Calu3 (cell line): Measurements from ENCODE around the gene IGFBP4. TPM values are rescaled to one million over a fixed set of nuclear protein-coding genes. Genes with fewer than 3 reads are reported as not detected.

ENCODE experiments used
- BruUV-seq: library from RNA; stranded (reverse); fragments of 400-500 nt; replicated peaks from 2 replicates; lab custom pipeline; 2021; lab: Mats Ljungman, UMichigan
- CTCF ChIA-PET: fragments of 300-600 bp; sonication (Branson Sonifier 250); formaldehyde crosslinking; loops from one replicate; lab custom pipeline; 2022; ENCODE audit warnings: antibody characterized with exemption; lab: Charles Lee
- DNase-seq: peaks from one replicate; pipeline ENCODE4 v3.0.0; 2022
- H3K27ac Mint-ChIP-seq: one replicate; pipeline ENCODE4 v1.8.0; 2022; ENCODE audit warnings: mixed read lengths; ENCODE audit not compliant: unreplicated experiment
- H3K27me3 Mint-ChIP-seq: one replicate; pipeline ENCODE4 v1.8.0; 2022; ENCODE audit warnings: mixed read lengths; ENCODE audit not compliant: unreplicated experiment
- H3K36me3 Mint-ChIP-seq: one replicate; pipeline ENCODE4 v1.8.0; 2022; ENCODE audit warnings: mild to moderate bottlenecking, moderate library complexity, mixed read lengths; ENCODE audit not compliant: insufficient read depth, unreplicated experiment
- H3K4me1 Mint-ChIP-seq: one replicate; pipeline ENCODE4 v1.8.0; 2022; ENCODE audit warnings: mild to moderate bottlenecking, low read depth, mixed read lengths; ENCODE audit not compliant: unreplicated experiment
- H3K4me3 Mint-ChIP-seq: one replicate; pipeline ENCODE4 v1.8.0; 2022; ENCODE audit warnings: mild to moderate bottlenecking, low read depth, moderate library complexity, mixed read lengths; ENCODE audit not compliant: unreplicated experiment
- H3K9me3 Mint-ChIP-seq: one replicate; pipeline ENCODE4 v1.8.0; 2022; ENCODE audit warnings: low read depth, mixed read lengths; ENCODE audit not compliant: unreplicated experiment
- CTCF ChIP-seq: fragments of 200-600 bp; IDR thresholded peaks from one replicate; pipeline ENCODE4 v1.8.0; 2022; ENCODE audit warnings: antibody characterized with exemption; ENCODE audit not compliant: unreplicated experiment
- intact Hi-C: fragments of 100-400 bp; cut with micrococcal nuclease; formaldehyde crosslinking; loops from one replicate; pipeline ENCODE4 v1.10.0; 2022; ENCODE audit not compliant: unreplicated experiment
- total RNA-seq: library from RNA; stranded (reverse); gene quantifications from 2 replicates; pipeline ENCODE4 v1.2.3, GENCODE V29; 2022

The IGFBP4 gene
- total RNA-seq, 1 experiment from 2014 or later: 33.9 TPM

- intact Hi-C loops: loop anchor here (2.0 kb wide), 3 partner anchors 29 to 85 kb away; no protein-coding TSS in a partner anchor
- no peaks in the 10 kb centered on the region for H3K9me3 Mint-ChIP-seq
- CTCF ChIA-PET: interaction anchor here (0.5 to 53.1 kb wide), 56 partner anchors 4 to 1278 kb away, joined by 3 to 4142 read pairs (median 4); partner anchors contain the start of genes CCR7, IGFBP4, MED24 and NR1D1
- no peak for TF ChIP-seq CTCF
- peak; percentile 75 for DNase-seq
- peak overlapping the region; percentile 11 for H3K4me3 Mint-ChIP-seq
- no TSS peak for BruUV-seq
- peaks cover 20% of the 10 kb centered on the region for H3K36me3 Mint-ChIP-seq
- H3K4me1 Mint-ChIP-seq: peaks cover 53% of the 10 kb centered on the region
- peaks cover 31% of the 10 kb centered on the region for H3K27me3 Mint-ChIP-seq
- peak overlapping the region; percentile 1 for H3K27ac Mint-ChIP-seq
These were observed 5.0 kb downstream of the IGFBP4 start for GRCh38 chr17:40448213-40448638.

DNA sequence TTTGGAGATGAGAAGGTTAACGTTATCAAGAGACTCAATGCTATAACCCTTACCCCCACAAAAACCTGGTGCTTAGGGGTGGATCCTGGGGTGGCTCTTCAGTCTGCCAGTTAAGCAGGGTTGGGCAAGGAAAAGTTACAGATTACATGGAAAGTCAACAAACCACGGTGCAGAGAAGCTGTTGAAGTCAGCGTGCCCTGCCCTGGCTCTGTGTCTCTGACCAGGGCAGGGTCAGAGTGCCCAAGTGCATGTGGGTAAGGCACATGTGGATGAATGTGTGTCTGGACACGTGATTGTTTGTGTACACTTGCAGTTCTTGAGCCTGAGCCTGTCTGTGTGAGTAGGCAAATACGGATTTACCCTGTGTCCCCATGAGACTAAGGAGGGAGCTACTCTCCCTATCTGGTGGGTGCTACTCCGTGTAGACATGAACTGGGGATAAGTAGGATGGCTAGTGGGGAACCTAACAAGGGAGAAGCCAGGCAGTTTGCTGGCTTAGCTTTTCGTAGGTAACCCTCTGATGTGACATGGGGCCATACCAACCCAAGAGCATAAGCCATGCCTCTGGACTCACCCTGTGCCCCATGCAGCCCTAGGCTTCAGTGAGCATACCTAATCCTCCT lies 5.5 kb downstream of the IGFBP4 start:
- H3K27me3 Mint-ChIP-seq: peaks cover 31% of the 10 kb centered on the region
- no peak for TF ChIP-seq CTCF
- H3K36me3 Mint-ChIP-seq: peaks cover 17% of the 10 kb centered on the region
- H3K9me3 Mint-ChIP-seq: no peaks in the 10 kb centered on the region
- DNase-seq: peak; percentile 94
- CTCF ChIA-PET: interaction anchor here (0.5 to 53.1 kb wide), 63 partner anchors 4 to 1279 kb away, joined by 3 to 4142 read pairs (median 4); partner anchors contain the start of genes CCR7, IGFBP4, MED24 and NR1D1
- peaks cover 58% of the 10 kb centered on the region for H3K4me1 Mint-ChIP-seq
- intact Hi-C loops: loop anchor here (2.0 kb wide), 3 partner anchors 28 to 84 kb away; no protein-coding TSS in a partner anchor
- no TSS peak for BruUV-seq
- peak overlapping the region; percentile 11 for H3K4me3 Mint-ChIP-seq
- H3K27ac Mint-ChIP-seq: peak overlapping the region; percentile 1

DNA sequence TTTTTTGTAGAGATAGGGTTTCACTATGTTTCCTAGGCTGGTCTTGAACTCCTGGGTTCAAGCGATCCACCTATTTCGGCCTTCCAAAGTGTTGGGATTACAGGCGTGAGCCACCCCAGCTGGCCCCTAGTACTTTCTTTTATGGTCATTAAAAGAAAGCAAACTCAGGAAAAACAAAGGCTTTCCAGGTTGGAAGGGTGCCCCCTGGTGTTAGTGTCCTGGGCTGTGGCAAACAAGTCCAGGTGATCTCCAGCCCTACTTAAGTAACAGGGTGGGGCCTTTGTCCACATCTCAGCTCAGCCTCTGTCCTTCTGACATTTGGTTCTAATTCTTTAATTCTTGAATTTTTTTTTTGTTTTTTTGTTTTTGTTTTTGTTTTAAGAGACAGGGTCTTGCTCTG lies 6.9 kb downstream of the IGFBP4 start:
- intact Hi-C loops: loop anchor here (2.0 kb wide), 1 partner anchor 243 kb away; no protein-coding TSS in a partner anchor
- Mint-ChIP-seq H3K27me3 (peaks cover 17% of the 10 kb centered on the region), H3K4me1 (peaks cover 48% of the 10 kb centered on the region), H3K27ac (no peak overlapping the region), H3K9me3 (no peaks in the 10 kb centered on the region), H3K4me3 (no peak overlapping the region), H3K36me3 (peaks cover 10% of the 10 kb centered on the region)
- TF ChIP-seq CTCF: no peak
- CTCF ChIA-PET: interaction anchor here (0.5 to 53.1 kb wide), 39 partner anchors 5 to 1098 kb away, joined by 3 to 4142 read pairs (median 5); partner anchors contain the start of genes CCR7, IGFBP4, LRRC3C and NR1D1
- no TSS peak for BruUV-seq
- peak; percentile 100 for DNase-seq

- H3K27me3 Mint-ChIP-seq: peaks cover 10% of the 10 kb centered on the region
- H3K36me3 Mint-ChIP-seq: peaks cover 10% of the 10 kb centered on the region
These were observed 8.2 kb downstream of the IGFBP4 start for GRCh38 chr17:40451420-40451819.

More at GRCh38 chr17:40451420-40451819, 8.2 kb downstream of the IGFBP4 start:
- no TSS peak for BruUV-seq
- no peak for DNase-seq
- H3K4me3 Mint-ChIP-seq: no peak overlapping the region
- peaks cover 43% of the 10 kb centered on the region for H3K4me1 Mint-ChIP-seq
- H3K27ac Mint-ChIP-seq: no peak overlapping the region
- H3K9me3 Mint-ChIP-seq: no peaks in the 10 kb centered on the region
- CTCF ChIA-PET: interaction anchor here (0.6 to 53.1 kb wide), 24 partner anchors 4 to 806 kb away, joined by 3 to 4142 read pairs (median 5); partner anchors contain the start of genes CCR7, ERBB2, IGFBP4 and LRRC3C
- intact Hi-C loops: loop anchor here (2.0 kb wide), 1 partner anchor 245 kb away; no protein-coding TSS in a partner anchor
- TF ChIP-seq CTCF: no peak
